ENCODE data around the gene ZSCAN5A.
"Not testable (repeated sequence)": the region's sequence is repeated elsewhere in the genome, so short reads cannot be mapped to it uniquely, and the experiment has no call there.

The ZSCAN5A gene

GRCh38 chr19:56269348-56269747 lies 45.3 kb downstream of the ZSCAN5A start:
- DNase-seq, result no peak

- DNase-seq, result no peak
Measured at GRCh38 chr19:56266051-56266450, 48.6 kb downstream of the ZSCAN5A start.

- no peak for DNase-seq
Measured at GRCh38 chr19:56263319-56263718, 51.3 kb downstream of the ZSCAN5A start.

- not testable (repeated sequence) for DNase-seq
Measured at GRCh38 chr19:56261932-56262331, 52.7 kb downstream of the ZSCAN5A start.

GRCh38 chr19:56261145-56261544 lies 53.5 kb downstream of the ZSCAN5A start:
- no peak for DNase-seq

GRCh38 chr19:56258272-56258671 lies 56.4 kb downstream of the ZSCAN5A start:
- no peak for DNase-seq

GRCh38 chr19:56253737-56254136 lies 60.9 kb downstream of the ZSCAN5A start:
- no peak for DNase-seq

- DNase-seq, result peak; percentile 88
Measured at GRCh38 chr19:56252699-56253422, 61.8 kb downstream of the ZSCAN5A start.

- not testable (repeated sequence) for DNase-seq
Measured at GRCh38 chr19:56248736-56249338, 65.8 kb downstream of the ZSCAN5A start.

- not testable (repeated sequence) for DNase-seq
Measured at GRCh38 chr19:56245764-56246163, 68.9 kb downstream of the ZSCAN5A start.

- no peak for DNase-seq
Measured at GRCh38 chr19:56245121-56245740, 69.4 kb downstream of the ZSCAN5A start.

GRCh38 chr19:56223481-56223880 lies 91.2 kb downstream of the ZSCAN5A start:
- DNase-seq, result no peak

- DNase-seq, result no peak
Measured at GRCh38 chr19:56222901-56223300, 91.7 kb downstream of the ZSCAN5A start.

- DNase-seq, result no peak
Measured at GRCh38 chr19:56221851-56222250, 92.8 kb downstream of the ZSCAN5A start.

GRCh38 chr19:56221442-56221841 lies 93.2 kb downstream of the ZSCAN5A start:
- not testable (repeated sequence) for DNase-seq

GRCh38 chr19:56218961-56219360 lies 95.7 kb downstream of the ZSCAN5A start:
- DNase-seq, result no peak

GRCh38 chr19:56217039-56217949 lies 97.3 kb downstream of the ZSCAN5A start:
- no peak for DNase-seq

GRCh38 chr19:56211718-56212117 lies 102.9 kb downstream of the ZSCAN5A start:
- no peak for DNase-seq

GRCh38 chr19:56210036-56210435 lies 104.6 kb downstream of the ZSCAN5A start:
- not testable (repeated sequence) for DNase-seq

- DNase-seq, result no peak
Measured at GRCh38 chr19:56209091-56209490, 105.5 kb downstream of the ZSCAN5A start.

- DNase-seq, result not testable (repeated sequence)
Measured at GRCh38 chr19:56207581-56207980, 107.1 kb downstream of the ZSCAN5A start.

GRCh38 chr19:56201973-56202372 lies 112.7 kb downstream of the ZSCAN5A start, which contains the start of gene ZSCAN5C:
Gene ZSCAN5C, plus strand, starts transcription at chr19:56202273. Its CDS starts 3,641 bp downstream, at chr19:56205914.
- DNase-seq, result no peak

- no peak for DNase-seq
Measured at GRCh38 chr19:56199687-56200086, 115.0 kb downstream of the ZSCAN5A start.
